Stimulated activated CD8-positive, alpha-beta memory T cell treated with anti-CD3 and anti-CD28 coated beads, Interleukin-4, amount 100 ng/mL, for 4 hours (primary cell): ENCODE results near the gene SFN.
"Not testable (repeated sequence)": the region's sequence is repeated elsewhere in the genome, so short reads cannot be mapped to it uniquely, and the experiment has no call there.

Experiments
- DNase-seq, 2 donors: peaks; one replicate each; pipeline ENCODE4 v3.0.0-alpha.2; 2020; ENCODE audit warnings: low read depth in 2 of 2, low spot score in 1 of 2

SFN gene

DNA sequence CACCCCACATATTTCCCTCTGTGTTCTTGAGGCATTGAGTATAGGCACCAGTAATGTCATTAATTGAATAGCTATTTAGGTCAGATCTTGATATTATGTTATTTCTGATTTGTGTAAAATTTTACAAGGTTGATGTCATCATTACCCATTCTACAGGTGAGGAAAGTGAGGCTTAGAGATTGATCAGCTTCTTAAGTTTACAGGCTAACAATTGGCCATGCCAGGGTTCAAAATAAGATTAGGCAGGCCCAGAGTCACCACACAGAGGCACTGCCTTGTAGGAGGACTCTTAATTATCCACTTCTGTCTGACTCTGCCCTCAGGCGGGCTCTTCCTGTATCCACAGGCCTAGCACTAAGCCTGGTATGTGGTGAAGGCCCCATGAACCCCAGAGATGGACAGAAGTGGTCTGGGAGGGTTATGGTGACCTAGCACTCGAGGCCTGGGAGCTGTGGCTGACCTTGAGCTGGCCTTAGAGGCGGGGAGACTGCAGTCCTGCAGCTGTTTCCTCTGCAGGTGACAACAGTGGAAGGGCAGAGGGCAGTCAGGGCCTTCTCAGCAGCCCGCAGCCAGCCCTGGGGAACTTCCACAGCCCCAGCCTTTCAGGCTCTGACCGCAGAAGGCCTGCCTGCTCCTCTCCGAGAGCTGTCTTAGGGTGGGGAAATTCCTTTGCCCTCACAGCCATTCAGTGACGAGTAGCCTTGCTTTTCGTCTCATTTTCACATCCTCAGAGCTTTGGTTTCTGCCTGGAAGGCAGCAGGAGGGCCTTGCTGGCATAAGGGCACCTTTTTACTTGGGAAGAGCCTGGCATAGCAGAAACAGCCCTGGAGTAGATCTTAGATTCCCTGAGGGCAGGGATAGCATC is 24.2 kb upstream of the SFN start:
- DNase-seq: peak in 1 of 2 donors; percentile 21

DNA sequence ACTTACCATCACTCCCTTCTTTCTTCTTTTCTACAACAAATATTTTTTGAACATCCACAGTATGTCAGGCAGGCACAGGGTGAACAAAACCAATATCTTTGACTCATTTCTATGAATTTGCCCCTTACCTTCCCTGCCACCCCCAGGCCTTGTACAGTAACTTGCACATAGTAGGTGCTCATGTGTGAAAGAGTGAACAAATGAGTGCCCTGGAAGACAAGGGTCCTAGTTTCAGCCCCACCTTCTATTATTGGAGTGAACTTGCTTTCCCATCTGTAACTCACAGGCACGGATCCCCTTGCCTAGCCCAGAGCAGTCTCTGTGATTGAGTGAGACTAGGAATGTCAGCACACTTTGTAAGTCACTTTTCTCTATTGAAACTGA is 23.6 kb upstream of the SFN start:
- no peak for DNase-seq

DNA sequence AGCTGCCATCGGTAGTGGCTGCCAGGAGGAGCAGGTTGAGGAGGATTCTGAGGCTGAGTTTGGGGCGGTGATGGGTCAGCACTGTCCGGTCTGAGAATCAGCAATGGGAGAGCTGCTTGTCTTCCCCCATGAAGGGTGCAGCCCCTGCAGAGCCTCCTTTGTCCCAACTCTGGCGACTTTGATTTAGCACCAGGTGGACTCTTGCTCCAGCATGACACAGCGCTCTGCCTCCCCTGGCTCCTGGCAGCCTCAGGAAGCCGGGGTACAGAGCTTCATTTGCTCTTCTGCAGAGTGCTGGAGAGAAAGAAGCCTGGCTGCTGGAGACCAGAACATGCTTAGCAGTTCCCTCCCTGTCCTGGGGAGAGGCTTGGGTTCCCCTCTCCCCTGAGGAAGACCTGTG is 23.2 kb upstream of the SFN start:
- no peak for DNase-seq

DNA sequence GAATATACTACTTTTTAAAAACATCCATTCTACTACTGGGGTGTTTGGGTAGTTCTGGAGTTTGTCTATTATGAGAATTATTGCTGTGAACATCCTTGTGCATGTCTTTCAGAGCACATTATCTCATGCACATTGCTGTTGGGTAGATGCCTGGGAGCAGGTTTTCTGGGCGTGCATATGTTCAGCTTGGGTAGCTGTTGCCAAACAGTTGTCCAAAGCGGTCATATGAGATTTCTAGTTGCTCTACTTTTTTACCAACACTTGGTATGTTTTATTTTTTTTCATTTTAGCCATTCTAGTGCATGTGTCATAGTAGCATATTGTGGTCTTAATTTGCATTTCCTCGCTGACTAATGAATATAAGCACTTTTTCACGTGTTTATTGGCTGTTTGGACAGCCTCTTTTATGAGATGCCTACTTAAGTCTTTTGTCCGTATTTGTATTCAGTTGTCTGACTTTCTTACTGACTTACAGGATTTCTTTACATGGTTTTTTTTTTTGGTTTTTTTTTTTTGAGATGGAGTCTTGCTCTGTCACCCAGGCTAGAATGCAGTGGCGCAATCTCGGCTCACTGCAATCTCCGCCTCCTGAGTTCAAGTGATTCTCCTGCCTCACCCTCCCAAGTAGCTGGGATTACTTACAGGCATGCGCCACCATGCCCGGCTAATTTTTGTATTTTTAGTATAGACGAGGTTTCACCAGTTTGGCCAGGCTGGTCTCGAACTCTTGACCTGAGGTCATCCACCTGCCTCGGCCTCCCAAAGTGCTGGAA is 18.3 kb upstream of the SFN start:
- DNase-seq: no peak

DNA sequence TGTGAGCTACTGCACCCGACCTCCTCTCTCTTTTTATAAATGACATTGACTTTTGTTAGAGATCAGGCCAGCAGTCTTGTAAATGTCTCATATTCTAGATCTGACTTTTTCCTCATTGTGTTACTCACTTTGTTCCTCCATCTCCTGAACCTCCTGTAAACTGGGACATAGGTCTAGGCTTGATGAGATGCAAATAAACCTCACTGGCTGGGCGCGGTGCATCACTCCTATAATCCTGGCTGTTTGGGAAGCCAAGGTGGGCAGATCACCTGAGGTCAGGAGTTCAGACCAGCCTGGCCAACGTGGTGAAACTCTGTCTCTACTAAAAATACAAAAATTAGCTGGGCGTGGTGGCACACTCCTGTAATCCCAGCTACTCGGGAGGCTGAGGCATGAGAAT is 15.1 kb upstream of the SFN start:
- not testable (repeated sequence) for DNase-seq

DNA sequence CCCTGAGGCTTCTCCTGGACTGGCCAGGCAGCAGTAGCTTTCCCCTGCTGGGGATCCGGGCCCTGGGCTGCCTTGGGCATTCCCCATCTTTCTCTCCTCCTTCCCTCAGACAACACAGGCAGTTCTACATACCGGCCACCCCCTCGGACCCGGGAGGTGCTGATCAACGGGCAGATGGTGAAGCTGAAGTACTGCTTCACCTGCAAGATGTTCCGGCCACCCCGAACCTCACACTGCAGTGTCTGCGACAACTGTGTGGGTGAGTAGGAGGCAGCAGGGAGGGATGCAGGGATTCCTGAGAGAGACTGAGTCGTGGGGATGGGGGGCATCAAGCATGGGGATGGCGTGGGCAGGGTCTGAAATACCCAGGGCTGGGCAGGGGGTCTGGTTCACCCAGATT is 14.4 kb upstream of the SFN start:
- no peak for DNase-seq

DNA sequence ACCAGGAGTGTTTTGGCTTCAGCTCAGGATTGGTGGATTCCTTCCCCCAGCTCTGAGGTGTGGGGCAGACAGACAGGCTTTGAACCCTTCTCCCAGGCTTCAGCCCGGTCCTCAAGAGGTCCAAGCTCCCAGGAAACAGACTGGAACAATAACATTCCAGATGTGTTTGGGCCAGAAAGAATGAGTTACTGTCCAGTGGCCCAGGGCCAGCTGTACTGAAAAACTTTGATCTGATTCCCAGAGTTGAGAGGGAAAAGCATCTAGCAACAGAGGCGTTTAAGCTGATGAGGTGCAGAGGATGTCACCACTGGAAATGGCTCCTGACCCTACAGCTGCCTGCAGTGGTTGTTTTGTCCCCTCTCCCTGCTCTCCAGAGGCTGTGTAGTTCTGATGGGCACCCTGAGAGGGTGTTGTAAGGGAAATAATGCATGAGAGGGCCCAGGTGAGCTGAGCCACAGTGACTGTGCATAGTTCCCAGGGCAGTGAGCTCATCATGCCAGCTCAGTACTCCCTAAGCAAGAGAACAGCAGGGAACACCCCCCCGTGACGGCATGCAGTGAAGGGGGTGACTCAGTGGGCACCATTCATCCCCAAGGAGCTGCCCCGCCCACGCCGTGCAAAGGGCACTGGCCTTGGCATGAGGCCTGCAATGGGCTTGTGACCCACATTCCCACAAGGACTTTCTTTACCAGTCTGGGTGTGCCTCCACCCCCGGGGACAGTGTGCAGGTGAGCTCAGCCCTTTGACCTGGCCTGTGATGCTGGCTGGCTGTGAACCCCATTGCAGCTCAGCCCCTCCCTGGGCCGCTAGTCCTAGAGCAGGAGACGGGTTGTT is 13.8 kb upstream of the SFN start:
- DNase-seq: no peak

DNA sequence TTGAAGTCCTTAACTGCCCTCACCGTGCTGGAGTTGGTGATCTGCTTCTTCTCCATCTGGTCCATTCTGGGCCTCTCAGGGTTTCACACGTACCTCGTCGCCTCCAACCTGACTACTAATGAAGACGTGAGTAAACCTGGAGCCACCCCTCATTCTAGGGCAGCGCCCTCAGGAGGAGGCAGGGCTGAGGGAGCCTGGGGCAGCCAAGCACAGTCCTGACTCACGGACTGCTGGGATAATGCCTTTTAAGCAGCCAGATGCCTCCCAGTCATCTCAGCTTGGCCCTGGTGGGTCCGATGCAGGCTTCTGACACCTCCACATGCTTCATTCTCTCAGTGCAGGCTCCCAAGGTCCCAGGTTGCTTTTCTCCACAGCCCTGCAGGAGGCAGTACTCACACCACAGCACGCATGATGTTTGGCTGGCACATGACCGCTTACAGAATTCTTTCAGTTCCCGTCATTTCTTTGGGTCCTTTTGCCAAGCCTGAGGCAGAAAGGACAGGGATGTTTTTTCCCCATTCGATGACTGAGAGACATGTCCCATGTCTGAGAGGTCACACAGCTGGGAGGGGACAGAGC is 11.8 kb upstream of the SFN start:
- DNase-seq: no peak

DNA sequence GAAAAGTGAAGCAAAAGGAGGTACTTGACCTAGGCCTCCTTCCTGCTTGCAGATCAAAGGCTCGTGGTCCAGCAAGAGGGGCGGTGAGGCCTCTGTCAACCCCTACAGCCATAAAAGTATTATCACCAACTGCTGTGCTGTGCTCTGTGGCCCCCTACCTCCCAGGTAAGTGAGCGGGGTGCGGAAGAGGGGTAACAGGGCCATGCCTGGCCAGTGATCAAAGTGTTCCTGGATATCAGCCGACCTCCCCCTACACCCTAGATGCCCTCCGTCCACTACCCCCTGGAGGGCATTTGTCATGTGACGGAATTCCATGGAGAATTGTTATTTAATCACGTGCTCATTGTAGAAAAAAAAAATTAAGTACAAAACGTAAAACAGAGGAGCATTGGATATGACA is 10.2 kb upstream of the SFN start:
- no peak for DNase-seq

DNA sequence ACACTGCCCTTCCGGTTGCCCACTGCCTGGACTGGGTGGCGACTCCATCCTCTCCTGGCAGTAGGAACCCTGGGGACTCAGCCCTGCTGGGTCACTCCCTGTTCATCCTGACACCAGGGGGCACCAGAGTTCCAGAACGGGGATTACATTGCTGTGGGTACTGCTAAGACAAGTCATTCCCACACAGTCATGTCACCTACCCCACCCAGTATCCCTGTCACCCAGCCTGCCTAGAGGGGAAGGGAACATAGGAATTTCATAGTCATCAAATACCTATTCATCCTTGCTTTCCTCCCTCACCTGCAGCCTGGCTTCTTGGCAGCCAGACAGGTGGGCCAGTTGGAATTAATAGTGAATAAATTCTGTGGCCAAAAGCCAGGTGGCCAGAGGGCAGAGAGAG is 9.8 kb upstream of the SFN start:
- peak; percentile 66 to 85 for DNase-seq

DNA sequence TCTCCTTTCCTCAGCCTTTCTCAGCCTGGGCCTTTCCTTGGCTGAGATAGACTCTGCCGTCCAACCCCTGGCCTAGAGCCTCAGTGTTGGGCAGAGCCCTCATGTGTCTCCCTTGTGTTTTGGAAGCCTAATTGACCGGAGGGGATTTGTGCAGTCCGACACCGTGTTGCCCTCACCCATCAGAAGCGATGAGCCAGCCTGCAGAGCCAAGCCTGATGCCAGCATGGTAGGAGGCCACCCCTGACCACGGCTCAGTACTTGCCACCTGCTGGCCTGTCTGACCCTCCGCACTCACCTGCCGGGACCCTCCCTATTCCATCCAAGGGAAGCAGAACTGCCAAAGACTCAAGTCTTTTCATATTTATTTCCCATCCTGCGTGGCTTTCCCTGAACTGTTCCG is 9.3 kb upstream of the SFN start:
- DNase-seq: no peak

DNA sequence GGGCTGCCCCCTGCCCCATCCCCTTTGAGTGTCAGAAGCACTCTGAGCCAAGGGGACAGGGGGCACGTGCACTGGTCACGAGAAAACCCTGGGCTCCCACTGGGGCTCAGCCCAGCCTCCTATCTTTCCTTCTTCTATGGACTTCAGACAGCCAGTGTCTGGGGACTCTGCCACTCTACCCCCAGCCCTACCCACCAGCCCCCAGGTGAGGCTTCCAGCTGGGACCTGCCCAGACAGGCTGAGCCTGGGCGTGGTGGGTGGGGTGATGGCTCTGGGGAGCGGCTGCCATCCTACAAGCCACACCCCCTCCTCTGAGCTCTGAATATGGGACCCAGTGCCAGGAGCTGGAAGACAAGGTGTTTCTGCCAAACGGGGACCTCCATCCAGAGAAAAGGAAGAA is 8.0 kb upstream of the SFN start:
- no peak for DNase-seq

DNA sequence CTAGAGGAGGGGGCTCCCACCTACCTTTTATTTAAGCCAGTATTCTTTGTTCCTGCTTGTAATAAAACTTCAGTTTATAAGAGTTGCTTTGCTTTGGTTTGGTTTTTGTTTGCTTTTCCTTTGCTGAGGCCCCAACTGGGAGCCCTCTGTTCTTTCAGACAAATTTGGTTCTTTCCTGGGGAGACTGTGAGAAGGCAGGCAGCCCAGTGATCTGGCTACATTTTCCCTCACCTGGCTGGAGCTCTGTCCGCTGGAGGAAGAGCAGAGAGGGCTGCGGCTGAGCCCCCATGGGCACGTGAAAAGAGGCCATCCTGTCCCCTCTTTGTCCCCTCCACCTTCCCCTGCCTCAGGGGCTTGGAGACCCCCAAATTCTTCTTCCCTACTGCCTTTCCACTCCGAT is 7.3 kb upstream of the SFN start:
- DNase-seq: no peak

DNA sequence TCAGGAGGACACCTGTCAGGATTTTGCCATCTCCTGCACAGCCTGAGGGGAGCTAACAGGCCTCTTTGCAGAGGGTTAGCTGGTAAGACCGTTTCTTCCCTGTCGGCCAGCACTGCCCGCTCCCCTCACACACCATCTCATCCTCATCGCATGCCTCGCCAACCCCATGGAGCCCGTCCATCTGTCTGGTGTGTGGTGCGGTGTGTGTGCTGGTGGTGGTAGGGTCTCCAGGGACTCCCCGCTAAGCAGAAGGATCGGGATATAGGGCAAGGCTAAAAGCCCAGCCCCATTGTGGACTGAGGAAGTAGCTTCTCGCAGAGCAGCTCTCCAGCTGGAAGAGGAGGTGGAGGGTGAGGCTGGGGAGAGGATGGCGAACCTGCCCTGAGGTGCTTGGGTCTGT is 6.8 kb upstream of the SFN start:
- no peak for DNase-seq

DNA sequence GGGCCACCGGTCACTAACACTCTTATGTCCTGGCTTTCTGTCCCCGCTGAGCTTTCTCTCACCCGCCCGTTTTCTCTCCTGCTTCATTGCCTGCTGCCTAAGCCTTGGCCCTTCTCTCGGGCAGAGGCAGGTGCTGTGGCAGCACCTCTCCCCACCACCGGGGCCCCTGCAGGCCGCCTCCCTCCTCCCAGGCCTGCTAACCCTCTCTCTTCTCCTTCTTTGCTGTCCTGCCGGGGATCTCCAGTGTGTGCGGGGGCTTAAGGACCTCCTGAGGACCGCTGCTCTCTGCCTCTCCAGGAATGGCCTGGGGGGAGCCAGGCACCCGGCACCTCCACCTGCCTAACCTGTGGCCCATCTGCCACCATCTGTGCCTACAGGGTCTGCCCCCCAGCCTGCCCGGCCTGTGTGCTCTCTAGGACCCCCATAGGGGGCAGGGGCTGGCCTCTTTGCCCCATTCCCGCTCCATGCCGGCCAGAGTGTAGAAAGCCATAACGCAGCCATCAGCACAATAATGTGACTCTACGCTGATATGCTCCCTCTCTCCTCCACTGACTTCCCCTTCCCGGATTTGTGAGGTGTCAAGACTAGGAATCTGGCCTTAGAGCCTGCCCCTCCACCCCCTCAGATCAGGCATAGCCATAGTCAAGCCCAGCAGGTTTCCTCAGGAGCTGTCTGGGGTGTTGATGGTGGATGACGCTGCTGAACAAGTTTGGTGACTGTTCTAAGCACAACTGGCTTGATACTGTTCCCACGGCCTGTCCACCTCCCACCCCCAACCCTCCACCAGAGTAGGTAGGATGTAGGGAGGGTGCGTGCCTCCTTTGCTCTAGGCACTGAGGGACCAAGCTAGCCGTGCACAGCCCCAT is 6.1 kb upstream of the SFN start:
- no peak for DNase-seq

DNA sequence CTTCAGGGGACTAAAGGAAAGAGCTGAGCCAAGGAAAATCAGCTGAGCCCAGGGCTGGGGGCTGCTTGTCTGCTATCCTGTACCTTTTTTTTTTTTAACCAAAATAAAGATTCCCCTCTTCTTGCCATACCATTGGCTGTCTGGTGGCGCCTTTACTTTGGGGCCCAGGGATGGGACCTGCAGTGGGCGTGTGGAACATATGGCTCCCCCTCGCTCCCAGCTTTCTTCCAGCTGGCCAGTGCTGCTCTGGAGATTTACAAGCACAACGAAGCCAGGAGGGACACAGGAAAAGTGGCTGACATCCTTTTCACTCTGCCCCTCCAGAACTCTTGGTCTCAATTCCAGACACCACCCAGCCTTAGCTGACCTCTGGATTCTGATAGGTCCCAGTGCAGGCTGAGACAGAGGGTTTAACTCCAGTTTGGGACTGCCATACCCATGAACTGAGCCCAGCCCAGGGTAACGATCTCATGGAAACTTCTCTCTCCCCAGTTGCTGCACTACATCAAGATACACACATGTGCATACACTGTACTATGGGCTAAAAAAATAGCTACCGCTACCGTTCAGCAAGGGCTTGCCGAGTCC is 5.4 kb upstream of the SFN start:
- DNase-seq: no peak

DNA sequence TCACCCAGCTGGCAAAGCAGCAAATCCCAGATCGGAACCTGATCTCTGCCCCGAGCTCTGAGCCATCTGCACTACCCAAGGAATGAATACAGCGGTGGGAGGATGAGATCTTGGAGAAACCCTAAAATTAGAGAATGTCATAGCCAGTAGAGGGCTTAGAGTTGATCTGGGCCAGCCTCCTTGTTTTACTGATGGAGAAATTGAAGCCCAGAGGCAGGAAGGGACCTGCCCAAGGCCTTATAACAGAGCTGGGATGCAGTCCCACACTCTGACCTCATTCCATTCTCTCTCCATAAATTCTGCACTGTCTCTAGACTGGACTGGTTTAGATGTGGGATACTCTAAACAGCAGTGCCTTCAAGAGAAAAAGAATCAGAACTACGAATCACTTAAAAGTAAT is 4.8 kb upstream of the SFN start:
- no peak for DNase-seq

DNA sequence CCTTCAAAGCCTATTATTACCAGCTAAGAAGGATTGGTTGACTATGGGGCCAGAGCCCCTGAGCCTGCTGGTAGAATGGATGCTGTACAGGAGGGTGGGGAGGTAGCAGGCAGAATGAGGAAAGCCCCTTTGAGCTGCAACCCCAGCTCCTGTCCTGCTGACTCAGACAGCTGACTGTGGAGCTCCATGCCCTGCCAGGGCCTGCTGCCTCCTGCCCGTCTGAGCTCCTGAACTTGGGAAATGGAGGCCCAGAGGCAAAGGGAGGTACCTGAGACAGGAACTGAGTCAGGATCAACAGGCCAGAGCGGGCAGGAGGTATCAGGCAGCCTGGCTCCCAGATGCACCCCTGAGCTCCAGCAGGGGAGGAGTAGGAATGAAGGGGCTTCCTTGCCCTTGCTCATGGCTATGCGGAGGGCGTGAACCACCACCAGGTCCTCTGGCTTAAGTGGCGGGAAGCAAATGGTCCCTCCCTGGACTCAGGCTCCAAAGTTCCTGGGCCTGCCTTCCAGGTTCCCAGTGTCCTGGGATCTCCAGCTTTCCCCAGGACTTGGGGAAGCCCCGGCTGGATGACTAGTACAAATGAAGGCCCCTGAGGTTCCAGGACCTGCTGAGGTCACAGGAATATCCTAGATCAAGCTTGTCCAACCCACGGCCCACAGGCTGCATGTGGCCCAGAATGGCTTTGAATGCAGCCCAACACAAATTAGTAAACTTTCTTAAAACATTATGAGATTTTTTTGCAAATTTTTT is 3.9 kb upstream of the SFN start:
- no peak for DNase-seq

DNA sequence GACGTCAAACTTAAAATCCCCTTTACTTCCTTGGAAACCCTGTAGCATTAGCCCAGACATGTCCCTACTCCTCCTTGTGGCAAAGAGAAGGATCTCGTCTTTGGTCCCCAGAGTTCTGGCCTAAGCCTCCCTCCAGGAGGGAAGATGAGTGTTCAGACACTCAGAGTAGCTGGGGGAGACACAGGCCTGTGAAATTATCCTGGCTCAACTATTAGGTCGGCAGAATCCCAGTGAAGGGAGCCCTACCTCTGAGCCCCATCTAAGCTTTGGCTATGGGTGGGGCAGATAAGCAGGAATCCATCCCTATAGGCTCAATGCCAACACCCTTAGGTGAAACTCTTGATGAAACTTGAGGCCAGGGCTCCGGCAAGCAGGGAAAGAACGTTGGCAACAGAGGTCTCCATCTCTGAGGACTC is 1.7 kb upstream of the SFN start:
- DNase-seq: no peak
